SU-DHL-6 (cell line): ENCODE measurements around the gene ZNF879.

Source experiments
- H2AFZ ChIP-seq: fragments of 200-600 bp; sonication (generic); 2 replicates; pipeline ENCODE4 v1.6.1; 2014; ENCODE audit warnings: low read depth, mild to moderate bottlenecking, moderate library complexity, mixed read lengths, antibody characterized with exemption, low read length; ENCODE audit not compliant: severe bottlenecking
- H3F3A ChIP-seq: fragments of 200-600 bp; shearing (Covaris generic); 2 replicates; pipeline ENCODE4 v1.6.0; 2016; ENCODE audit warnings: antibody characterized with exemption, mild to moderate bottlenecking; ENCODE audit not compliant: insufficient read depth
- H3K27ac ChIP-seq: fragments of 200-600 bp; sonication (generic); 2 replicates; pipeline ENCODE4 v1.5.1; 2016; ENCODE audit warnings: low read depth, mild to moderate bottlenecking, low read length, moderate library complexity, mixed read lengths
- H3K27me3 ChIP-seq: fragments of 200-600 bp; sonication (generic), shearing (Covaris generic); 2 replicates; pipeline ENCODE4 v1.6.0; 2014; ENCODE audit warnings: mild to moderate bottlenecking, low read length
- H3K36me3 ChIP-seq: fragments of 200-600 bp; sonication (generic); 2 replicates; pipeline ENCODE4 v1.6.1; 2014; ENCODE audit warnings: mild to moderate bottlenecking, low read length, mixed read lengths
- H3K4me2 ChIP-seq: fragments of 300-600, 200-600 bp; shearing (Covaris generic), sonication (generic); 2 replicates; pipeline ENCODE4 v1.6.0; 2014; ENCODE audit warnings: low read length, low read depth, mild to moderate bottlenecking; ENCODE audit not compliant: poor library complexity, severe bottlenecking
- H3K4me3 ChIP-seq: fragments of 200-600 bp; sonication (generic); 2 replicates; pipeline ENCODE4 v1.5.1; 2014; ENCODE audit warnings: antibody characterized with exemption, low read length, mild to moderate bottlenecking, mixed read lengths; ENCODE audit not compliant: insufficient read depth, poor library complexity, severe bottlenecking
- H3K79me2 ChIP-seq: fragments of 200-600 bp; sonication (generic); 2 replicates; pipeline ENCODE4 v1.6.1; 2014; ENCODE audit warnings: mild to moderate bottlenecking, low read length, moderate library complexity; ENCODE audit not compliant: insufficient read depth
- H3K9ac ChIP-seq: fragments of 200-600 bp; sonication (generic); 2 replicates; pipeline ENCODE4 v1.7.0; 2014; ENCODE audit warnings: mild to moderate bottlenecking, low read length
- H3K9me2 ChIP-seq: fragments of 200-600 bp; sonication (generic); replicated peaks from 2 replicates; pipeline ENCODE4 v1.6.1; 2014; ENCODE audit warnings: low read length; ENCODE audit not compliant: insufficient read depth
- H3K9me3 ChIP-seq: fragments of 200-600 bp; sonication (generic); 2 replicates; pipeline ENCODE4 v1.6.1; 2014; ENCODE audit warnings: low read length, mixed read lengths; ENCODE audit not compliant: insufficient read depth
- H4K20me1 ChIP-seq: fragments of 200-600 bp; sonication (generic); 2 replicates; pipeline ENCODE4 v1.6.1; 2014; ENCODE audit warnings: low read depth, mild to moderate bottlenecking, antibody characterized with exemption, low read length, moderate library complexity, mixed read lengths
- EZH2phosphoT487 ChIP-seq: fragments of 200-600 bp; sonication (generic), shearing (Covaris generic); conservative IDR thresholded peaks from 2 replicates; pipeline ENCODE4 v1.6.1; 2018; ENCODE audit warnings: mild to moderate bottlenecking, antibody characterized with exemption, low read length, moderate library complexity, mixed read lengths
- TF ChIP-seq, protein P1 (sequence below): fragments of 200-600 bp; sonication (generic); IDR thresholded peaks from one replicate; pipeline ENCODE4 v1.5.1; 2017; ENCODE audit warnings: antibody characterized with exemption, mild to moderate bottlenecking, low read length, moderate library complexity; ENCODE audit not compliant: insufficient read depth, poor library complexity, severe bottlenecking

Gene ZNF879

GRCh38 chr5:178996156-178996555 is 27.4 kb upstream of the ZNF879 start:
- no peaks in the 10 kb centered on the region for H3K27me3 ChIP-seq
- H3K79me2 ChIP-seq, result no peaks in the 10 kb centered on the region
- no peaks in the 10 kb centered on the region for H3K9me3 ChIP-seq

DNA sequence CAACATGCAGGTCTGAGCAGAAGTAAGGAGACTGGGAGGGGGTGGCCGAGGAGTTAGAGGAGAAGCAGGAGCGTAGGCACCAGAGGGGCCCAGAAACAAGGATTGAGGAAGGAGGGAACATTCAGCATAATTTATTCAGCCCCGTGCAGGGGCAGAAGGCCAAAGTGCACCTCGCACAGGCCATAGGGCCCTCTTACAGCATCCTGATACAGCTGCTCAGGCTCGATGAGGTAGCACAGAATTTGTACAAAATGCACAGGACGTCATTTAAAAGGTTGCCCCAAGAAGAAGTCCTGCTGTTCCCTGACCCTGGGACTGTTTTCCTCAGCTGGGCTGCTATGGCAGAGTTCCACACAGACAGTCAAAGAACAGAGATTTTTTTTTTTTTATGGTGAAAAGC is 26.4 kb upstream of the ZNF879 start:
- Histone ChIP-seq H3K36me3 (no peaks in the 10 kb centered on the region), H3K4me2 (no peak overlapping the region), H3K27ac (no peak overlapping the region), H3K27me3 (no peaks in the 10 kb centered on the region), H3K9ac (no peak overlapping the region), H3F3A (no peaks in the 10 kb centered on the region), H4K20me1 (no peaks in the 10 kb centered on the region), H3K9me2 (no peaks in the 10 kb centered on the region), H3K4me3 (no peak overlapping the region), H3K9me3 (no peaks in the 10 kb centered on the region), H2AFZ (no peak overlapping the region), H3K79me2 (no peaks in the 10 kb centered on the region)
- TF ChIP-seq, protein P1, sequence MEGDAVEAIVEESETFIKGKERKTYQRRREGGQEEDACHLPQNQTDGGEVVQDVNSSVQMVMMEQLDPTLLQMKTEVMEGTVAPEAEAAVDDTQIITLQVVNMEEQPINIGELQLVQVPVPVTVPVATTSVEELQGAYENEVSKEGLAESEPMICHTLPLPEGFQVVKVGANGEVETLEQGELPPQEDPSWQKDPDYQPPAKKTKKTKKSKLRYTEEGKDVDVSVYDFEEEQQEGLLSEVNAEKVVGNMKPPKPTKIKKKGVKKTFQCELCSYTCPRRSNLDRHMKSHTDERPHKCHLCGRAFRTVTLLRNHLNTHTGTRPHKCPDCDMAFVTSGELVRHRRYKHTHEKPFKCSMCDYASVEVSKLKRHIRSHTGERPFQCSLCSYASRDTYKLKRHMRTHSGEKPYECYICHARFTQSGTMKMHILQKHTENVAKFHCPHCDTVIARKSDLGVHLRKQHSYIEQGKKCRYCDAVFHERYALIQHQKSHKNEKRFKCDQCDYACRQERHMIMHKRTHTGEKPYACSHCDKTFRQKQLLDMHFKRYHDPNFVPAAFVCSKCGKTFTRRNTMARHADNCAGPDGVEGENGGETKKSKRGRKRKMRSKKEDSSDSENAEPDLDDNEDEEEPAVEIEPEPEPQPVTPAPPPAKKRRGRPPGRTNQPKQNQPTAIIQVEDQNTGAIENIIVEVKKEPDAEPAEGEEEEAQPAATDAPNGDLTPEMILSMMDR, result no peak

More at GRCh38 chr5:178996156-178996555, 27.4 kb upstream of the ZNF879 start:
- no peak overlapping the region for H2AFZ ChIP-seq
- no peak overlapping the region for H3K4me2 ChIP-seq
- H4K20me1 ChIP-seq, result no peaks in the 10 kb centered on the region
- H3K9me2 ChIP-seq, result no peaks in the 10 kb centered on the region
- no peak for TF ChIP-seq EZH2phosphoT487
- H3F3A ChIP-seq, result no peaks in the 10 kb centered on the region
- no peaks in the 10 kb centered on the region for H3K36me3 ChIP-seq
- H3K27ac ChIP-seq, result no peak overlapping the region
- H3K4me3 ChIP-seq, result no peak overlapping the region
- no peak overlapping the region for H3K9ac ChIP-seq

DNA sequence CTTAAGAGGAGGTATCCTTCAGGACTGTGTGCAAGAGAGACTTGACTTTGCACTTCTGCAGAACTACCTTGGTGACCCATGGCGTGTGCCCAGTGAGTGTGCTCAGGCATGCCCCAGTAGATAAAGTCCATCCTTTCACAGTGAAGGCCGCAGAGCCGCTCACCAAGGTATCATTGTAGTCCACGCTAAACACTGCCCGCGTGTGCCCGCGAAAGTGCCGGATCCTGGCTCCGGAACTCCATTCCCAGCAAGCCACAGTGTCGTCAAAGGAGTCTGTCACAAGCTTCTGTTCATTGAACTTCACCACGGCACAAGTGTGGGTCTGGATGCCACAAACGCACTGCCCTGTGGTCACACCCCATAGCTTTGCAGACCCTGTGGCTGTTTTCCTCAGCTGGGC is 25.2 kb upstream of the ZNF879 start:
- Histone ChIP-seq H2AFZ (no peak overlapping the region), H3K9ac (no peak overlapping the region), H3K27ac (no peak overlapping the region), H4K20me1 (no peaks in the 10 kb centered on the region), H3K9me3 (no peaks in the 10 kb centered on the region), H3K4me2 (no peak overlapping the region), H3K36me3 (no peaks in the 10 kb centered on the region), H3K27me3 (no peaks in the 10 kb centered on the region), H3K4me3 (no peak overlapping the region), H3F3A (no peaks in the 10 kb centered on the region), H3K9me2 (no peaks in the 10 kb centered on the region), H3K79me2 (no peaks in the 10 kb centered on the region)
- TF ChIP-seq, protein P1, result no peak
- TF ChIP-seq EZH2phosphoT487, result no peak

GRCh38 chr5:179006564-179006963 is 17.0 kb upstream of the ZNF879 start:
- Histone ChIP-seq H3K4me3 (no peak overlapping the region), H3K9ac (no peak overlapping the region), H3K4me2 (no peak overlapping the region), H3K27ac (no peak overlapping the region), H3K9me2 (no peaks in the 10 kb centered on the region), H3K27me3 (no peaks in the 10 kb centered on the region), H4K20me1 (no peaks in the 10 kb centered on the region), H2AFZ (no peak overlapping the region), H3K36me3 (no peaks in the 10 kb centered on the region), H3F3A (no peaks in the 10 kb centered on the region), H3K9me3 (peaks cover 4% of the 10 kb centered on the region; the same call in 1 of the 2 replicates), H3K79me2 (no peaks in the 10 kb centered on the region)
- TF ChIP-seq EZH2phosphoT487, result no peak
- TF ChIP-seq, protein P1, result no peak
